BJ (cell line): ENCODE results near the gene NRAP. TPM values are rescaled to one million over a fixed set of nuclear protein-coding genes. Genes with fewer than 3 reads are reported as not detected.

Experiments used
- CTCF ChIA-PET: fragments of 350-600 bp; formaldehyde crosslinking; extraction: SDS; loops from one replicate; lab custom pipeline; 2021; ENCODE audit warnings: antibody characterized with exemption, inconsistent platforms; lab: Yijun Ruan, JAX
- POLR2A ChIA-PET: fragments of 300-600 bp; sonication (Branson Sonifier 250); formaldehyde crosslinking; extraction: SDS; loops from one replicate; lab custom pipeline; 2021; ENCODE audit warnings: antibody characterized with exemption; lab: Charles Lee
- DNase-seq: peaks from one replicate; pipeline ENCODE4 v3.0.0-alpha.2; 2011; ENCODE audit warnings: low read depth
- H3K27me3 ChIP-seq: 2 replicates; pipeline ENCODE4 v1.6.0; 2011; ENCODE audit warnings: low read length; ENCODE audit not compliant: control insufficient read depth, insufficient read depth
- H3K36me3 ChIP-seq: 2 replicates; pipeline ENCODE4 v1.5.1; 2011; ENCODE audit warnings: low read length; ENCODE audit not compliant: control insufficient read depth, insufficient read depth
- H3K4me3 ChIP-seq: 2 replicates; pipeline ENCODE4 v1.5.1; 2011; ENCODE audit warnings: low read depth, mild to moderate bottlenecking, control low read depth, low read length
- CTCF ChIP-seq: IDR thresholded peaks from 2 replicates; pipeline ENCODE4 v1.5.1; 2011; ENCODE audit warnings: low read depth, mild to moderate bottlenecking, control low read depth, inconsistent platforms, low read length, moderate library complexity; ENCODE audit not compliant: insufficient read depth
- polyA plus RNA-seq: library from polyadenylated mRNA; depleted of rRNA; stranded (reverse); fragments of >200 nt; gene quantifications from 2 replicates; pipeline ENCODE4 v1.2.3, GENCODE V29; 2011

Gene NRAP
- polyA plus RNA-seq, 1 experiment: not detected

DNA sequence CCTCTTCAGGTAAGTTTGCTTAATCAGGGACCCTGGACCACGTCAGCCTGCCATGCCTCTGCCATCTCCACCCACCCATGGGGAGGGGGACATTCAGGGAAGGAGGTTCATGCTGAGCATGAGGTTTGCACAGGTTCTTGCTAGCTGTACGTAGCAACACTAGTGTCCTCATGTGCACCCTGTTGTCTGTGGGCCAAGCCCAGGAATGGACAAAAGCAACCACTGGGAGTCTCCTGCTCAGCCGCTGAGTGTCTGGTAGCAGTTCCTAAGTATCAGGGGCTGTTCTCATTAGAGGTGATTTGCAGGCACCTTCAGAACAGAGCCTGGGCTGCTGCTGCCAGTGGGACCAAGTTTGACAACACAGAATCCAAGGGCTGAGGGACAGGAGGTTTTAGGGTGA is 33.8 kb upstream of the NRAP start:
- peaks cover 16% of the 10 kb centered on the region for H3K36me3 ChIP-seq
- ChIA-PET POLR2A (no interaction called here), CTCF (interaction anchor here (0.9 to 1.6 kb wide), 3 partner anchors 10 to 406 kb away, joined by 3 to 4 read pairs (median 4); no protein-coding TSS in a partner anchor)
- no peak for TF ChIP-seq CTCF
- DNase-seq: no peak
- no peak overlapping the region for H3K4me3 ChIP-seq
- no peaks in the 10 kb centered on the region for H3K27me3 ChIP-seq

DNA sequence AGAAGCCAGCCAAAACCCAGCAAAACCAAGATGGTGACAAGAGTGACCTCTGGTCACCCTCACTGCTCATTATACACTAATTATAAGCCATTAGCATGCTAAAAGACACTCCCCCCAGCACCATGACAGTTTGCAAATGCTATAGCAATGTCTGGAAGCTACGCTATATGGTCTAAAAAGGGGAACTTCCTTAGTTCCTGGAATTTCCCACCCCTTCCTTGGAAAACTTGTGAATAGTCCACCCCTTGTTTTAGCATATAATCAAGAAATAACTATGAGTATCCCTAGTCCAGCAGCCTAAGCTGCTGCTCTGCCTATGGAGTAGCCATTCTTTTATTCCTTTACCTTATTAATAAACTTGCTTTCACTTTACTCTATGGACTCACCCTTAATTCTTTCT is 31.9 kb upstream of the NRAP start:
- H3K4me3 ChIP-seq: no peak overlapping the region
- ChIA-PET CTCF (no interaction called here), POLR2A (no interaction called here)
- DNase-seq: no peak
- no peak for TF ChIP-seq CTCF
- H3K27me3 ChIP-seq: no peaks in the 10 kb centered on the region
- peaks cover 17% of the 10 kb centered on the region for H3K36me3 ChIP-seq

GRCh38 chr10:113693348-113693747 is 29.5 kb upstream of the NRAP start:
- no peak for DNase-seq
- Histone ChIP-seq H3K4me3 (no peak overlapping the region), H3K36me3 (peaks cover 12% of the 10 kb centered on the region), H3K27me3 (no peaks in the 10 kb centered on the region)
- CTCF ChIA-PET: no interaction called here
- TF ChIP-seq CTCF: no peak
- POLR2A ChIA-PET: no interaction called here

GRCh38 chr10:113692271-113692670 is 28.4 kb upstream of the NRAP start:
- TF ChIP-seq CTCF: no peak
- H3K36me3 ChIP-seq: peaks cover 4% of the 10 kb centered on the region
- ChIA-PET POLR2A (no interaction called here), CTCF (interaction anchor here (1.0 kb wide), 1 partner anchor 13 kb away, joined by 5 read pairs; no protein-coding TSS in a partner anchor)
- no peak for DNase-seq
- no peak overlapping the region for H3K4me3 ChIP-seq
- no peaks in the 10 kb centered on the region for H3K27me3 ChIP-seq

- no peak for DNase-seq
- peaks cover 4% of the 10 kb centered on the region for H3K36me3 ChIP-seq
- ChIA-PET POLR2A (no interaction called here), CTCF (interaction anchor here (0.9 to 1.0 kb wide), 2 partner anchors 12 to 14 kb away, joined by 4 to 5 read pairs; no protein-coding TSS in a partner anchor)
- no peak overlapping the region for H3K4me3 ChIP-seq
- H3K27me3 ChIP-seq: no peaks in the 10 kb centered on the region
- no peak for TF ChIP-seq CTCF
Measured at GRCh38 chr10:113691381-113691780, 27.5 kb upstream of the NRAP start.
